Aorta (tissue), 5 donors: ENCODE data around the gene SUFU. TPM values are rescaled to one million over a fixed set of nuclear protein-coding genes. Genes with fewer than 3 reads are reported as not detected.

Experiments used
- ATAC-seq: fragments of 200-7000 bp; cut with Tn5 transposase; one replicate; pipeline ENCODE4 v1.9.1; 2022; ENCODE audit warnings: moderate library complexity; ENCODE audit not compliant: low FRiP score
- DNase-seq, 2 donors: peaks; one replicate each; pipeline ENCODE4 v3.0.0-alpha.2; 2020
- H3K27ac ChIP-seq, 2 donors: one replicate each; pipeline ENCODE4 v1.5.1; 2013; ENCODE audit warnings: low read length in 2 of 2, mild to moderate bottlenecking in 2 of 2, moderate library complexity in 2 of 2, control low read depth in 1 of 2, inconsistent platforms in 1 of 2, low read depth in 1 of 2
- H3K27me3 ChIP-seq, 2 donors: one replicate each; pipeline ENCODE4 v1.6.1; 2013; ENCODE audit warnings: control low read depth in 1 of 2, low read length in 1 of 2, mild to moderate bottlenecking in 1 of 2, moderate library complexity in 1 of 2; ENCODE audit not compliant: insufficient read depth in 2 of 2, control insufficient read depth in 1 of 2
- H3K36me3 ChIP-seq, 2 donors: one replicate each; pipeline ENCODE4 v1.6.1; 2013; ENCODE audit warnings: control low read depth in 1 of 2, low read length in 1 of 2, mild to moderate bottlenecking in 1 of 2; ENCODE audit not compliant: insufficient read depth in 2 of 2, control insufficient read depth in 1 of 2
- H3K4me1 ChIP-seq, 2 donors: one replicate each; pipeline ENCODE4 v1.6.1; 2013; ENCODE audit warnings: low read length in 2 of 2, control low read depth in 1 of 2, mild to moderate bottlenecking in 1 of 2, moderate library complexity in 1 of 2; ENCODE audit not compliant: insufficient read depth in 2 of 2, control insufficient read depth in 1 of 2
- H3K4me3 ChIP-seq, 2 donors: one replicate each; pipeline ENCODE4 v1.5.1; 2013; ENCODE audit warnings: low read length in 2 of 2, control low read depth in 1 of 2, mild to moderate bottlenecking in 1 of 2
- H3K9me3 ChIP-seq: one replicate; pipeline ENCODE4 v1.6.1; 2013; ENCODE audit warnings: mild to moderate bottlenecking, low read length; ENCODE audit not compliant: control insufficient read depth
- WGBS, 2 donors: extraction: QIAGEN DNeasy Blood & Tissue Kit; methylation state at CpG; one replicate each; pipeline ENCODE4 v1.1.7; 2013; 5-methylcytosine and 5-hydroxymethylcytosine counted together
- intact Hi-C, 2 donors: fragments of 100-400 bp; cut with DNase I; formaldehyde crosslinking; loops; one replicate each; pipeline versions ENCODE4 v1.14.2 to v1.15.0; 2022
- polyA plus RNA-seq, 2 donors: library from polyadenylated mRNA; stranded (reverse); fragments of 200-250 nt; gene quantifications; one replicate each; pipeline ENCODE4 v1.2.3, GENCODE V29; 2013
- total RNA-seq, 2 donors: library from RNA; stranded (reverse); fragmentation: NEBNext Ultra II Directional; extraction: Animal tissue kit (Norgen Biotek cat#: 25700); gene quantifications; one replicate each; pipeline ENCODE4 v1.2.1, GENCODE V29; 2021
- donor health status: healthy with polysubstance abuse.
- donor health status: Bipolar disorder and iron deficiency.
- donor health status: DM: no; HTN: no; CAD: no.
- donor health status: DM: no; HTN: no; CAD: no.
- donor health status: DM: yes; HTN: yes; CAD: no.

Gene SUFU
- total and polyA plus RNA-seq, 4 donors = 2.3 to 24.0 (median 7.9) TPM

- DNase-seq = peak; percentile 76 to 79
- no peaks in the 10 kb centered on the region for H3K9me3 ChIP-seq
- H3K4me1 ChIP-seq = no peaks in the 10 kb centered on the region
- ATAC-seq = no peak
- WGBS, 2 donors = 7 to 17% methylated on average over 18 of the region's 18 CpGs
- H3K27ac ChIP-seq = peak overlapping the region in 1 of 2 donors; percentile 89
- peak overlapping the region; percentile 88 for H3K4me3 ChIP-seq
- no peaks in the 10 kb centered on the region for H3K36me3 ChIP-seq
- H3K27me3 ChIP-seq = no peaks in the 10 kb centered on the region
- intact Hi-C loops = loop anchor here (2.0 to 5.0 kb wide), 3 partner anchors 28 to 65 kb away; partner anchors contain the start of genes ARL3 (in 2 of the 2) and SFXN2 (in 2 of the 2)
These were observed 143.1 kb downstream of the SUFU start for GRCh38 chr10:102646610-102647442.

- peak in 1 of 2 donors; percentile 45 for DNase-seq
- no peak for ATAC-seq
- H3K4me3 ChIP-seq = peak overlapping the region in 1 of 2 donors; percentile 88
- no peaks in the 10 kb centered on the region for H3K4me1 ChIP-seq
- H3K27ac ChIP-seq = peak overlapping the region in 1 of 2 donors; percentile 6
- H3K27me3 ChIP-seq = no peaks in the 10 kb centered on the region
- 40% methylated on average over 7 of the region's 7 CpGs for WGBS, 2 donors
- H3K9me3 ChIP-seq = no peaks in the 10 kb centered on the region
- intact Hi-C loops = loop anchor here (2.0 to 5.0 kb wide), 3 partner anchors 27 to 65 kb away; partner anchors contain the start of genes ARL3 (in 2 of the 2) and SFXN2 (in 2 of the 2)
- no peaks in the 10 kb centered on the region for H3K36me3 ChIP-seq
These were observed 143.9 kb downstream of the SUFU start for GRCh38 chr10:102647443-102648268.

- WGBS, 2 donors = 20 to 28% methylated on average over 12 of the region's 12 CpGs
- ATAC-seq = no peak
- no peak for DNase-seq
- intact Hi-C loops = loop anchor here (5.0 kb wide), 2 partner anchors 51 to 64 kb away; partner anchors contain the start of genes ARL3 (in 2 of the 2) and SFXN2 (in 2 of the 2)
- Histone ChIP-seq H3K9me3 (no peaks in the 10 kb centered on the region), H3K4me3 (no peak overlapping the region), H3K4me1 (no peaks in the 10 kb centered on the region), H3K36me3 (no peaks in the 10 kb centered on the region), H3K27me3 (no peaks in the 10 kb centered on the region), H3K27ac (peak overlapping the region in 1 of 2 donors; percentile 16)
These were observed 144.6 kb downstream of the SUFU start for GRCh38 chr10:102648269-102648888.

DNA sequence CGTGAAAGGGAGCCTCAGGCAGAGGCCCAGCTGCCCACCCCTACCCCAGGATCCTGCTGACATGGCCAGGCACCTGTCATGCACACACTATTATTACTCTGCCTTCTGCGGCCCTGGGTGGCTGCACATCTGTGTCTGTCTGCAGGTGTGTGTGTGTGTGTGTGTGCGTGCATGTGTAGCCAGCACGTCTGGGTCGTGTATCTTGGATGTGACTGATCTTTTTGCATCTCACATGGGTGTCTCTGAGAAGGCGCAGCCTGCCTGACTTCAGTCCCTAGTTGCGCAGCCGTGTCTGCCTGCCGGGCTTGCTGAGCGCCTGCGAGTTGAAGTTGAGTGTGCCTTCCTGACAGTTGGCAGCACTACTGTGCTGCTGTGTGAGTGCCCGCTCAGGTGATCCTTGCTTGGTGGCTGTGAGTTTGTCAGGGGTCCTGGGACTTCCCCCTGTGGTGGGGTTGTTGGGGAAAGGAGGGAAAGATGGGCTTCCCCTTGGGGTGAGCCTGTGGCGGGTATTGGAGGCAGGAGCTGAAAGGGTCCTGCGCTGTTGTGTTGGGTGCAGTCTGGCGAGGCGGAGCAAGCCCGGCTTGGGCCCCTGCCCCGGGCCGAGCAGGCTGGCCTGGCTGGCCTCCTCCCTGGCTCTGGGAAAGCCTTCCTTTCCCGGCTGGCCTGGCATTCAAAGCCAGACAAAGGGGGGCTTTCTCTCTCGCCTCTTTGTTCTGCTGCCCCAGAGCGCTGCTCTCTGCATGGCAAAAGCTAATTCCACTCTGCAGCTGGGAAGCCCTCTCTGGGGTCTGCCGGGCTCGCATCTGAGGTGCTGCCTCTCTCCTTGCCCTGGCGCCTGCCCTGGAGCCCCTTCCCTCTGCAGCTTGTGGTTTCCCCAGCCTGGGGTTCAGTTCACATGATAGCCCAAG lies 145.4 kb downstream of the SUFU start:
- intact Hi-C loops = loop anchor here (5.0 kb wide), 2 partner anchors 52 to 63 kb away; partner anchors contain the start of genes ARL3 (in 2 of the 2) and SFXN2 (in 2 of the 2)
- Histone ChIP-seq H3K4me3 (no peak overlapping the region), H3K4me1 (no peaks in the 10 kb centered on the region), H3K27me3 (no peaks in the 10 kb centered on the region), H3K27ac (peak overlapping the region in 1 of 2 donors; percentile 16), H3K9me3 (no peaks in the 10 kb centered on the region), H3K36me3 (no peaks in the 10 kb centered on the region)
- WGBS, 2 donors = 4 to 6% methylated on average over 24 to 25 of the region's 25 CpGs
- DNase-seq (peak in 1 of 2 donors; percentile 70), ATAC-seq (no peak)

- no peak overlapping the region for H3K27ac ChIP-seq
- intact Hi-C loops = loop anchor here (5.0 kb wide), 2 partner anchors 53 to 62 kb away; partner anchors contain the start of genes ARL3 (in 2 of the 2) and SFXN2 (in 2 of the 2)
These were observed 146.3 kb downstream of the SUFU start for GRCh38 chr10:102649797-102650654.

GRCh38 chr10:102650655-102651454 lies 147.1 kb downstream of the SUFU start:
- intact Hi-C loops = no loop called here
- DNase-seq (peak in 1 of 2 donors; percentile 43), ATAC-seq (no peak)
- H3K36me3 ChIP-seq = peaks cover 0 to 2% of the 10 kb centered on the region in 2 donors
- no peak overlapping the region for H3K4me3 ChIP-seq
- 56 to 63% methylated on average over 11 of the region's 11 CpGs for WGBS, 2 donors
- no peaks in the 10 kb centered on the region for H3K9me3 ChIP-seq
- no peak overlapping the region for H3K27ac ChIP-seq
- no peaks in the 10 kb centered on the region for H3K4me1 ChIP-seq
- H3K27me3 ChIP-seq = no peaks in the 10 kb centered on the region

More at GRCh38 chr10:102649797-102650654, 146.3 kb downstream of the SUFU start:
- Histone ChIP-seq H3K27me3 (no peaks in the 10 kb centered on the region), H3K4me3 (no peak overlapping the region), H3K4me1 (no peaks in the 10 kb centered on the region), H3K36me3 (no peaks in the 10 kb centered on the region), H3K9me3 (no peaks in the 10 kb centered on the region)
- ATAC-seq (no peak), DNase-seq (peak in 1 of 2 donors; percentile 57)
- 54 to 57% methylated on average over 12 of the region's 12 CpGs for WGBS, 2 donors
